Measurements from ENCODE around the gene MMP11.

DNA sequence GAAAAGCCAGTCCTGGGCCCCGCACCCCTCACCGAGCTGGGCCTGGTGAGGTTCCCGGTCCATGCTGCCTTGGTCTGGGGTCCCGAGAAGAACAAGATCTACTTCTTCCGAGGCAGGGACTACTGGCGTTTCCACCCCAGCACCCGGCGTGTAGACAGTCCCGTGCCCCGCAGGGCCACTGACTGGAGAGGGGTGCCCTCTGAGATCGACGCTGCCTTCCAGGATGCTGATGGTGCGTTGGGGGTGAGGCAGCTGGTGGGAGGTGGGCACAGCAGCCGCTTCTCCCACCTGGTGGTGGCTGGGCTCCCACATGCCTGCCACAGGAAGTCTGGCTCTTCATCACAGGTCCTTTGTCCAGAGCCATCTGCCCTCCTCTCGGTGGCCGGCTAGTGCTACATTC lies 9.6 kb downstream of the MMP11 start:
- TF ChIP-seq, protein P1, sequence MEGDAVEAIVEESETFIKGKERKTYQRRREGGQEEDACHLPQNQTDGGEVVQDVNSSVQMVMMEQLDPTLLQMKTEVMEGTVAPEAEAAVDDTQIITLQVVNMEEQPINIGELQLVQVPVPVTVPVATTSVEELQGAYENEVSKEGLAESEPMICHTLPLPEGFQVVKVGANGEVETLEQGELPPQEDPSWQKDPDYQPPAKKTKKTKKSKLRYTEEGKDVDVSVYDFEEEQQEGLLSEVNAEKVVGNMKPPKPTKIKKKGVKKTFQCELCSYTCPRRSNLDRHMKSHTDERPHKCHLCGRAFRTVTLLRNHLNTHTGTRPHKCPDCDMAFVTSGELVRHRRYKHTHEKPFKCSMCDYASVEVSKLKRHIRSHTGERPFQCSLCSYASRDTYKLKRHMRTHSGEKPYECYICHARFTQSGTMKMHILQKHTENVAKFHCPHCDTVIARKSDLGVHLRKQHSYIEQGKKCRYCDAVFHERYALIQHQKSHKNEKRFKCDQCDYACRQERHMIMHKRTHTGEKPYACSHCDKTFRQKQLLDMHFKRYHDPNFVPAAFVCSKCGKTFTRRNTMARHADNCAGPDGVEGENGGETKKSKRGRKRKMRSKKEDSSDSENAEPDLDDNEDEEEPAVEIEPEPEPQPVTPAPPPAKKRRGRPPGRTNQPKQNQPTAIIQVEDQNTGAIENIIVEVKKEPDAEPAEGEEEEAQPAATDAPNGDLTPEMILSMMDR (IDR thresholded peaks at IDR 0.05; ENCODE audit: low read depth, low read length, missing input control) = no peak
- no peak for TF ChIP-seq YY1 (IDR thresholded peaks at IDR 0.05)
- no peak for TF ChIP-seq SP1 (IDR thresholded peaks at IDR 0.05)
- TF ChIP-seq, protein P2, sequence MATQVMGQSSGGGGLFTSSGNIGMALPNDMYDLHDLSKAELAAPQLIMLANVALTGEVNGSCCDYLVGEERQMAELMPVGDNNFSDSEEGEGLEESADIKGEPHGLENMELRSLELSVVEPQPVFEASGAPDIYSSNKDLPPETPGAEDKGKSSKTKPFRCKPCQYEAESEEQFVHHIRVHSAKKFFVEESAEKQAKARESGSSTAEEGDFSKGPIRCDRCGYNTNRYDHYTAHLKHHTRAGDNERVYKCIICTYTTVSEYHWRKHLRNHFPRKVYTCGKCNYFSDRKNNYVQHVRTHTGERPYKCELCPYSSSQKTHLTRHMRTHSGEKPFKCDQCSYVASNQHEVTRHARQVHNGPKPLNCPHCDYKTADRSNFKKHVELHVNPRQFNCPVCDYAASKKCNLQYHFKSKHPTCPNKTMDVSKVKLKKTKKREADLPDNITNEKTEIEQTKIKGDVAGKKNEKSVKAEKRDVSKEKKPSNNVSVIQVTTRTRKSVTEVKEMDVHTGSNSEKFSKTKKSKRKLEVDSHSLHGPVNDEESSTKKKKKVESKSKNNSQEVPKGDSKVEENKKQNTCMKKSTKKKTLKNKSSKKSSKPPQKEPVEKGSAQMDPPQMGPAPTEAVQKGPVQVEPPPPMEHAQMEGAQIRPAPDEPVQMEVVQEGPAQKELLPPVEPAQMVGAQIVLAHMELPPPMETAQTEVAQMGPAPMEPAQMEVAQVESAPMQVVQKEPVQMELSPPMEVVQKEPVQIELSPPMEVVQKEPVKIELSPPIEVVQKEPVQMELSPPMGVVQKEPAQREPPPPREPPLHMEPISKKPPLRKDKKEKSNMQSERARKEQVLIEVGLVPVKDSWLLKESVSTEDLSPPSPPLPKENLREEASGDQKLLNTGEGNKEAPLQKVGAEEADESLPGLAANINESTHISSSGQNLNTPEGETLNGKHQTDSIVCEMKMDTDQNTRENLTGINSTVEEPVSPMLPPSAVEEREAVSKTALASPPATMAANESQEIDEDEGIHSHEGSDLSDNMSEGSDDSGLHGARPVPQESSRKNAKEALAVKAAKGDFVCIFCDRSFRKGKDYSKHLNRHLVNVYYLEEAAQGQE (IDR thresholded peaks at IDR 0.05) = no peak
- TF ChIP-seq RAD21 (IDR thresholded peaks at IDR 0.05) = no peak
- TF ChIP-seq, protein P3, sequence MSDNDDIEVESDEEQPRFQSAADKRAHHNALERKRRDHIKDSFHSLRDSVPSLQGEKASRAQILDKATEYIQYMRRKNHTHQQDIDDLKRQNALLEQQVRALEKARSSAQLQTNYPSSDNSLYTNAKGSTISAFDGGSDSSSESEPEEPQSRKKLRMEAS (IDR thresholded peaks at IDR 0.05) = no peak
- TF ChIP-seq, protein P4, sequence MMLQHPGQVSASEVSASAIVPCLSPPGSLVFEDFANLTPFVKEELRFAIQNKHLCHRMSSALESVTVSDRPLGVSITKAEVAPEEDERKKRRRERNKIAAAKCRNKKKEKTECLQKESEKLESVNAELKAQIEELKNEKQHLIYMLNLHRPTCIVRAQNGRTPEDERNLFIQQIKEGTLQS (IDR thresholded peaks at IDR 0.05) = no peak
- no peak for TF ChIP-seq FOXA1 (IDR thresholded peaks at IDR 0.05)
- TF ChIP-seq, protein P5, sequence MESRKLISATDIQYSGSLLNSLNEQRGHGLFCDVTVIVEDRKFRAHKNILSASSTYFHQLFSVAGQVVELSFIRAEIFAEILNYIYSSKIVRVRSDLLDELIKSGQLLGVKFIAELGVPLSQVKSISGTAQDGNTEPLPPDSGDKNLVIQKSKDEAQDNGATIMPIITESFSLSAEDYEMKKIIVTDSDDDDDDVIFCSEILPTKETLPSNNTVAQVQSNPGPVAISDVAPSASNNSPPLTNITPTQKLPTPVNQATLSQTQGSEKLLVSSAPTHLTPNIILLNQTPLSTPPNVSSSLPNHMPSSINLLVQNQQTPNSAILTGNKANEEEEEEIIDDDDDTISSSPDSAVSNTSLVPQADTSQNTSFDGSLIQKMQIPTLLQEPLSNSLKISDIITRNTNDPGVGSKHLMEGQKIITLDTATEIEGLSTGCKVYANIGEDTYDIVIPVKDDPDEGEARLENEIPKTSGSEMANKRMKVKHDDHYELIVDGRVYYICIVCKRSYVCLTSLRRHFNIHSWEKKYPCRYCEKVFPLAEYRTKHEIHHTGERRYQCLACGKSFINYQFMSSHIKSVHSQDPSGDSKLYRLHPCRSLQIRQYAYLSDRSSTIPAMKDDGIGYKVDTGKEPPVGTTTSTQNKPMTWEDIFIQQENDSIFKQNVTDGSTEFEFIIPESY (IDR thresholded peaks at IDR 0.05) = no peak
- TF ChIP-seq GABPA (IDR thresholded peaks at IDR 0.05 in 1 of 2, conservative IDR thresholded peaks at IDR 0.05 in 1 of 2) = no peak
- no peak for TF ChIP-seq JUND (IDR thresholded peaks at IDR 0.05)
- no peak for TF ChIP-seq TAF1 (conservative IDR thresholded peaks at IDR 0.05)

Data from liver (tissue), 3 donors.